HepG2 (cell line): Measurements from ENCODE around the gene ELP4. TPM values are rescaled to one million over a fixed set of nuclear protein-coding genes. Genes with fewer than 3 reads are reported as not detected.
A peak's percentile ranks its signal among the peaks of the same experiment; 100 is the strongest.

Experiments
- CC2D1A ChIP-seq: sonication (generic); formaldehyde crosslinking; IDR thresholded peaks from 2 replicates; pipeline ENCODE4 v1.8.1; 2023; ENCODE audit warnings: mild to moderate bottlenecking, missing genetic modification reagents
- CTCF ChIP-seq: sonication (generic); formaldehyde crosslinking; IDR thresholded peaks from 2 replicates; pipeline ENCODE4 v1.5.0; 2020; ENCODE audit warnings: mild to moderate bottlenecking, missing genetic modification reagents, moderate library complexity
- DMTF1 ChIP-seq: sonication (generic); formaldehyde crosslinking; IDR thresholded peaks from 2 replicates; pipeline ENCODE4 v1.4.0; 2020; ENCODE audit warnings: mild to moderate bottlenecking, missing genetic modification reagents
- FOXO1 ChIP-seq: sonication (generic); formaldehyde crosslinking; IDR thresholded peaks from 2 replicates; pipeline ENCODE4 v1.4.0; 2020; ENCODE audit warnings: missing genetic modification reagents
- MED1 ChIP-seq: sonication (generic); formaldehyde crosslinking; IDR thresholded peaks from 2 replicates; pipeline ENCODE4 v1.4.0; 2020; ENCODE audit warnings: missing genetic modification reagents
- NFKBIZ ChIP-seq: IDR thresholded peaks from 2 replicates; pipeline ENCODE4 v1.6.1; 2018; ENCODE audit warnings: missing genetic modification reagents, missing compliant biosample characterization
- PHF20 ChIP-seq: sonication (generic); formaldehyde crosslinking; IDR thresholded peaks from 2 replicates; pipeline ENCODE4 v1.5.0; 2020; ENCODE audit warnings: mild to moderate bottlenecking, missing genetic modification reagents
- REST ChIP-seq, 2 experiments: IDR thresholded peaks; 2 replicates each; pipeline ENCODE4 v1.6.1; 2011 to 2012; ENCODE audit warnings: low read length in 2 of 2, borderline replicate concordance in 1 of 2, low read depth in 1 of 2, mild to moderate bottlenecking in 1 of 2, moderate library complexity in 1 of 2
- TFAP4 ChIP-seq: sonication (generic); IDR thresholded peaks from 2 replicates; pipeline ENCODE4 v1.6.1; 2016; ENCODE audit warnings: low read depth, borderline replicate concordance
- ZNF296 ChIP-seq: sonication (generic); formaldehyde crosslinking; conservative IDR thresholded peaks from 2 replicates; pipeline ENCODE4 v1.5.0; 2020; ENCODE audit warnings: mild to moderate bottlenecking, missing genetic modification reagents
- ZNF451 ChIP-seq: sonication (generic); formaldehyde crosslinking; IDR thresholded peaks from 2 replicates; pipeline ENCODE4 v1.5.0; 2020; ENCODE audit warnings: mild to moderate bottlenecking, missing genetic modification reagents
- ZNF777 ChIP-seq: sonication (generic); formaldehyde crosslinking; IDR thresholded peaks from 2 replicates; pipeline ENCODE4 v1.4.0; 2020; ENCODE audit warnings: missing genetic modification reagents
- ZNF788 ChIP-seq: sonication (generic); formaldehyde crosslinking; IDR thresholded peaks from 2 replicates; pipeline ENCODE4 v1.5.0; 2020; ENCODE audit warnings: mild to moderate bottlenecking, missing genetic modification reagents, borderline replicate concordance
- polyA plus RNA-seq, 8 experiments: library from polyadenylated mRNA; depleted of rRNA in 3 of 8; stranded (reverse) in 7 of 8; unstranded in 1 of 8; fragments of >200 nt; fragmentation: Illumina TruSeq in 4 of 8; extraction: Trizol in 4 of 8; gene quantifications; 2 replicates each; pipeline versions ENCODE4 v1.2.1 to v1.2.3, GENCODE V29; 2011 to 2016; ENCODE audit warnings: low read depth in 4 of 8, missing spikeins in 1 of 8, mixed read lengths in 1 of 8; ENCODE audit not compliant: insufficient read depth in 1 of 8
- total RNA-seq, 5 experiments: library from RNA; depleted of rRNA; stranded (reverse); fragments of >200 nt; fragmentation: Illumina TruSeq; extraction: Trizol; gene quantifications; 2 replicates each; pipeline ENCODE4 v1.2.3, GENCODE V29; 2016; ENCODE audit warnings: low read depth in 1 of 5
- TF ChIP-seq, protein P1 (sequence below): sonication (generic); formaldehyde crosslinking; IDR thresholded peaks from 2 replicates; pipeline ENCODE4 v1.4.0; 2020; ENCODE audit warnings: missing genetic modification reagents
- TF ChIP-seq, protein P2 (sequence below): IDR thresholded peaks from 2 replicates; pipeline ENCODE4 v1.6.1; 2016; ENCODE audit warnings: missing compliant biosample characterization, missing genetic modification reagents, borderline replicate concordance

Gene ELP4
- total and polyA plus RNA-seq, 2 of the 13 experiments (the other 11 are each of a cell fraction or from before 2014, with no cell fraction given), result 12.8 to 19.1 TPM

DNA sequence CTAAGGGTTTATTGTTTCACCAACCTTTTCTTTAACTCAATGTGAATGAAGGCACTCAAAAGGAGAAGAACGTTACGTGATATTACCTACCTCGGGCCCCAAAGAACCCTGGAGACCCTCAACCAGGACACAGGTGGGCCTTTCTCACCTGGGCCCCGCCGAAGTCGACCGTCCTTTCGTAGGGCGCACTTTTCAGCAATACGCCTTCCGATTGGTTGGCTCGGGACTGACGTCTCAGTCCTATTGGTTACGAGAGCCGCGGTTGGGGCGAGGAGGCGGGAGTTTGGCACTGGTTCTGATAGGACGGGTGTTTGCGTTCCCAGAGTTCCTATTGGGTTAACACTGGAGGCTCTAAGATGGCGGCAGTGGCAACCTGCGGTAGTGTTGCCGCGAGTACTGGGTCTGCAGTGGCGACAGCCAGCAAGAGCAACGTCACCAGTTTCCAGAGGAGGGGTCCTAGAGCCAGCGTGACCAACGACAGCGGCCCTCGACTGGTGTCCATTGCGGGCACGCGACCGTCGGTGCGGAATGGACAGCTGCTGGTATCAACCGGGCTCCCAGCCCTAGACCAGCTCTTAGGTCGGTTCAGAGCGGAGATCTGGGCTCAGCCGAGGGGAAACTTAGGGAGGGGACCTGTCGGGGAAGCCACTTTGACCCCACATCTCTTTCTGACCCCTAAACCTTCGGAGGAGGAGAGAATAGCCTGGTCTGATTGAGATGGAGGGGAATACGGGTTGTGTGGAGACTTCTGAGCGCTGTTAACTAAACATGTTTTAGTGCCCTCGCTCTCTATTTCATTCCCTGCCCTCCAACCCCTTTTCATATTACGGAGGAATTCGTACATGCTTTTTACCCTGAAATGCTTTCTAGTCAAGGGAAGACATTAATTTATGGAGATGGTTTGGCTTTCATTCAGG lies at the start of gene ELP4, which contains the start of gene IMMP1L (continued):
- TF ChIP-seq REST (IDR thresholded peaks at IDR 0.05; ENCODE audit: borderline replicate concordance in 1 of 2, low read depth in 1 of 2, low read length in 2 of 2) (peak in 1 of 2 experiments; percentile 46; a peak in 1 of 4 replicates), NFKBIZ (CRISPR knock-in tag) (peak; percentile 53; the same call in 1 of the 2 replicates), PHF20 (CRISPR knock-in tag) (peak; percentile 85), ZNF788 (CRISPR knock-in tag) (peak; percentile 77; the same call in 1 of the 2 replicates), ZNF777 (peak; percentile 92), MED1 (CRISPR knock-in tag) (peak; percentile 45; the same call in 1 of the 2 replicates), DMTF1 (CRISPR knock-in tag) (no peak), TFAP4 (peak; percentile 14; the same call in 1 of the 2 replicates), CTCF (CRISPR knock-in tag) (no peak; the same call in 1 of the 2 replicates), ZNF296 (no peak), FOXO1 (CRISPR knock-in tag) (peak; percentile 11; the same call in 1 of the 2 replicates), CC2D1A (CRISPR knock-in tag) (no peak), ZNF451 (CRISPR knock-in tag) (0 out of 2 replicates have a peak, but pooled peaks have one; percentile 70)
- TF ChIP-seq, protein P1, sequence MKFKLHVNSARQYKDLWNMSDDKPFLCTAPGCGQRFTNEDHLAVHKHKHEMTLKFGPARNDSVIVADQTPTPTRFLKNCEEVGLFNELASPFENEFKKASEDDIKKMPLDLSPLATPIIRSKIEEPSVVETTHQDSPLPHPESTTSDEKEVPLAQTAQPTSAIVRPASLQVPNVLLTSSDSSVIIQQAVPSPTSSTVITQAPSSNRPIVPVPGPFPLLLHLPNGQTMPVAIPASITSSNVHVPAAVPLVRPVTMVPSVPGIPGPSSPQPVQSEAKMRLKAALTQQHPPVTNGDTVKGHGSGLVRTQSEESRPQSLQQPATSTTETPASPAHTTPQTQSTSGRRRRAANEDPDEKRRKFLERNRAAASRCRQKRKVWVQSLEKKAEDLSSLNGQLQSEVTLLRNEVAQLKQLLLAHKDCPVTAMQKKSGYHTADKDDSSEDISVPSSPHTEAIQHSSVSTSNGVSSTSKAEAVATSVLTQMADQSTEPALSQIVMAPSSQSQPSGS (CRISPR knock-in tag), result peak; percentile 54; the same call in 1 of the 2 replicates
- TF ChIP-seq, protein P2, sequence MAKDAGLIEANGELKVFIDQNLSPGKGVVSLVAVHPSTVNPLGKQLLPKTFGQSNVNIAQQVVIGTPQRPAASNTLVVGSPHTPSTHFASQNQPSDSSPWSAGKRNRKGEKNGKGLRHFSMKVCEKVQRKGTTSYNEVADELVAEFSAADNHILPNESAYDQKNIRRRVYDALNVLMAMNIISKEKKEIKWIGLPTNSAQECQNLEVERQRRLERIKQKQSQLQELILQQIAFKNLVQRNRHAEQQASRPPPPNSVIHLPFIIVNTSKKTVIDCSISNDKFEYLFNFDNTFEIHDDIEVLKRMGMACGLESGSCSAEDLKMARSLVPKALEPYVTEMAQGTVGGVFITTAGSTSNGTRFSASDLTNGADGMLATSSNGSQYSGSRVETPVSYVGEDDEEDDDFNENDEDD, result peak; percentile 74; the same call in 1 of the 2 replicates
